ENCODE measurements around the gene TAPT1.

GRCh38 chr4:16120720-16121119, 105.6 kb downstream of the TAPT1 start:
- TF ChIP-seq EZH2 (IDR thresholded peaks at IDR 0.05; ENCODE audit: borderline replicate concordance, low read length), result no peak
- no peak for TF ChIP-seq CTCF (IDR thresholded peaks at IDR 0.05; ENCODE audit: low read length)

All from OCI-LY1 (cell line).